Endodermal cell (in vitro differentiated cells): ENCODE results near the gene CELA1. TPM values are rescaled to one million over a fixed set of nuclear protein-coding genes. Genes with fewer than 3 reads are reported as not detected.

Source experiments
- DNase-seq: peaks from one replicate; pipeline ENCODE4 v3.0.0-alpha.2; 2017
- H3K27ac ChIP-seq: 2 replicates; pipeline ENCODE4 v1.5.1; 2013; ENCODE audit warnings: mild to moderate bottlenecking, low read depth, low read length, moderate library complexity
- H3K27me3 ChIP-seq: 2 replicates; pipeline ENCODE4 v1.6.1; 2013; ENCODE audit warnings: mild to moderate bottlenecking, low read length, moderate library complexity; ENCODE audit not compliant: insufficient read depth, control insufficient read depth, poor library complexity, severe bottlenecking
- H3K36me3 ChIP-seq: 2 replicates; pipeline ENCODE4 v1.7.0; 2013; ENCODE audit warnings: mild to moderate bottlenecking, low read length, moderate library complexity; ENCODE audit not compliant: control insufficient read depth, insufficient read depth
- H3K4me1 ChIP-seq: one replicate; pipeline ENCODE4 v1.7.0; 2013; ENCODE audit warnings: low read length; ENCODE audit not compliant: control insufficient read depth, insufficient read depth
- H3K4me3 ChIP-seq: 2 replicates; pipeline ENCODE4 v1.5.1; 2013; ENCODE audit warnings: mild to moderate bottlenecking, low read length, moderate library complexity
- H3K9ac ChIP-seq: 2 replicates; pipeline ENCODE4 v1.6.1; 2013; ENCODE audit warnings: mild to moderate bottlenecking, low read length, moderate library complexity; ENCODE audit not compliant: poor library complexity, severe bottlenecking; ENCODE audit errors: extremely low read depth
- H3K9me3 ChIP-seq: 2 replicates; pipeline ENCODE4 v1.6.1; 2013; ENCODE audit warnings: mild to moderate bottlenecking, low read length, moderate library complexity; ENCODE audit not compliant: control insufficient read depth
- H3K27ac Mint-ChIP-seq: 2 replicates; pipeline ENCODE4 v1.8.0; 2020; ENCODE audit warnings: mixed read lengths
- H3K27me3 Mint-ChIP-seq: 2 replicates; pipeline ENCODE4 v1.8.0; 2021; ENCODE audit warnings: mild to moderate bottlenecking, mixed read lengths; ENCODE audit not compliant: insufficient read depth
- H3K36me3 Mint-ChIP-seq: 2 replicates; pipeline ENCODE4 v1.8.0; 2020; ENCODE audit warnings: low read depth, mixed read lengths
- H3K4me1 Mint-ChIP-seq: 2 replicates; pipeline ENCODE4 v1.8.0; 2020; ENCODE audit warnings: mixed read lengths
- H3K4me3 Mint-ChIP-seq: 2 replicates; pipeline ENCODE4 v1.8.0; 2020; ENCODE audit warnings: mild to moderate bottlenecking, moderate library complexity, mixed read lengths
- H3K9me3 Mint-ChIP-seq: 2 replicates; pipeline ENCODE4 v1.8.0; 2020; ENCODE audit warnings: mild to moderate bottlenecking, mixed read lengths
- CTCF ChIP-seq: fragments of 200-600 bp; sonication (generic); conservative IDR thresholded peaks from 2 replicates; pipeline ENCODE4 v1.5.0; 2021; ENCODE audit warnings: antibody characterized with exemption, mild to moderate bottlenecking
- WGBS, 2 experiments: methylation state at CpG; one replicate each; pipeline versions ENCODE4 v1.1.5 to v1.1.7; 2013; ENCODE audit warnings: missing lambda C conversion rate in 2 of 2, mixed read lengths in 1 of 2; ENCODE audit not compliant: insufficient coverage in 1 of 2, insufficient read length in 1 of 2; 5-methylcytosine and 5-hydroxymethylcytosine counted together
- total RNA-seq, 2 donors: library from RNA; stranded (reverse); fragmentation: NEBNext Ultra II Directional in 1 of 2; extraction: Animal tissue kit (Norgen Biotek cat#: 25700) in 1 of 2; gene quantifications; 2 replicates in 1 of 2; 3 replicates in 1 of 2; pipeline ENCODE4 v1.2.1, GENCODE V29; 2021

The CELA1 gene
- total RNA-seq, 2 donors from 2014 or later: not detected

DNA sequence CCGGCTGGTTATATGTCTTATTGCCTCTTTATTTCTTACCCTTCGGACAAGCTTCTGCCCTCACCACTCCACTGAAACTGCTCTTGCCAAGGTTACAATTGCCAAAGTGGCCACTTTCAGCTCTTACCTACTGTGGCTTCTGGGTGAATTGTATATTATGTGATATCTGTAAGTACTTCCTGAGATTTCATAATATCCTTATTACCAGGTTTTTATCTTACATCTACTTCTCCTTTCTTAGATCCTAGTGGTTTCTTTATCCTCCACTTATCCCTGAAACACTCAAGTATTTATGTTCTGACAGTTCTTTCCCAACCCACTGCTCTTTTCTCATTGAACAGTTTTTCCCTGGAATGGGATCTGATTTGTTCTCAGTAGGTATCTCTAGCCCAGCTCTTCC lies 10.5 kb downstream of the CELA1 start:
- Histone ChIP-seq H3K9me3 (no peaks in the 10 kb centered on the region), H3K4me1 (no peaks in the 10 kb centered on the region), H3K9ac (no peak overlapping the region), H3K27me3 (no peaks in the 10 kb centered on the region), H3K4me3 (no peak overlapping the region), H3K27ac (no peak overlapping the region), H3K36me3 (no peaks in the 10 kb centered on the region)
- Mint-ChIP-seq H3K27me3 (no peaks in the 10 kb centered on the region), H3K4me3 (no peak overlapping the region), H3K9me3 (no peaks in the 10 kb centered on the region), H3K27ac (peak overlapping the region; percentile 8), H3K36me3 (no peaks in the 10 kb centered on the region), H3K4me1 (peaks cover 10% of the 10 kb centered on the region)
- TF ChIP-seq CTCF: no peak
- no peak for DNase-seq
- WGBS, 2 experiments: 92 to 100% methylated on average over 2 of the region's 2 CpGs

GRCh38 chr12:51334764-51335163 lies 11.7 kb downstream of the CELA1 start:
- Mint-ChIP-seq H3K27me3 (no peaks in the 10 kb centered on the region), H3K27ac (no peak overlapping the region), H3K9me3 (no peaks in the 10 kb centered on the region), H3K36me3 (no peaks in the 10 kb centered on the region), H3K4me3 (no peak overlapping the region), H3K4me1 (peaks cover 10% of the 10 kb centered on the region)
- Histone ChIP-seq H3K36me3 (no peaks in the 10 kb centered on the region), H3K4me1 (no peaks in the 10 kb centered on the region), H3K27ac (no peak overlapping the region), H3K9me3 (no peaks in the 10 kb centered on the region), H3K9ac (no peak overlapping the region), H3K27me3 (no peaks in the 10 kb centered on the region), H3K4me3 (no peak overlapping the region)
- TF ChIP-seq CTCF: no peak
- no peak for DNase-seq
- 88 to 96% methylated on average over 3 to 4 of the region's 4 CpGs for WGBS, 2 experiments

DNA sequence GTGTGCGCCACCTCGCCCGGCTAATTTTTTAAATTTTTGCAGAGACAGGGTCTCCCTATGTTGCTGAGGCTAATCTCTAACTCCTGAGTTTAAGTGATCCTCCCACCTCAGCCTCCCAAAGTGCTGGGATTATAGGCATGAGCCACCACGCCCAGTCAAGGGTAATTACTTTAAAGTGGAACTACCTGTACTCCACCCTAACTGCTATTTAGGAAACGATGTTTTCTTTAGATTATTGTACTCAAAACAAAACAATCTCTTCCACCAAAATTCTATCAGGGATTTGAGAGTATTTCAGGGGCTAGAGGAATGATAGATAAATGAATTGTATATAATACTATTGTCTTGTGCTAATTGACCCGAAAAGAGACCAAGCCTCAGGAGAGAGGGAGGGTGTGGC lies 12.9 kb downstream of the CELA1 start:
- Mint-ChIP-seq H3K36me3 (no peaks in the 10 kb centered on the region), H3K4me3 (no peak overlapping the region), H3K27me3 (no peaks in the 10 kb centered on the region), H3K4me1 (peaks cover 10% of the 10 kb centered on the region), H3K9me3 (no peaks in the 10 kb centered on the region), H3K27ac (no peak overlapping the region)
- 74 to 80% methylated on average over 5 of the region's 6 CpGs for WGBS, 2 experiments
- DNase-seq: no peak
- no peaks in the 10 kb centered on the region for H3K9me3 ChIP-seq
- H3K9ac ChIP-seq: no peak overlapping the region
- H3K27ac ChIP-seq: no peak overlapping the region
- H3K4me3 ChIP-seq: no peak overlapping the region
- no peaks in the 10 kb centered on the region for H3K36me3 ChIP-seq
- no peak for TF ChIP-seq CTCF
- H3K27me3 ChIP-seq: no peaks in the 10 kb centered on the region
- no peaks in the 10 kb centered on the region for H3K4me1 ChIP-seq
